ENCODE results near the gene CCDC27.
"Not testable (repeated sequence)": the region's sequence is repeated elsewhere in the genome, so short reads cannot be mapped to it uniquely, and the experiment has no call there.

The CCDC27 gene

GRCh38 chr1:3736708-3737107, 15.5 kb upstream of the CCDC27 start:
- no peak for DNase-seq (ENCODE audit: low read depth in 2 of 2)

GRCh38 chr1:3738943-3739342, 13.3 kb upstream of the CCDC27 start:
- no peak for DNase-seq (ENCODE audit: low read depth in 2 of 2)

- no peak for DNase-seq (ENCODE audit: low read depth in 2 of 2)
Measured at GRCh38 chr1:3740042-3740441, 12.2 kb upstream of the CCDC27 start.

- no peak for DNase-seq (ENCODE audit: low read depth in 2 of 2)
Measured at GRCh38 chr1:3740752-3741151, 11.5 kb upstream of the CCDC27 start.

- DNase-seq (ENCODE audit: low read depth in 2 of 2): no peak
Measured at GRCh38 chr1:3741566-3742438, 10.4 kb upstream of the CCDC27 start.

GRCh38 chr1:3742439-3743298, 9.6 kb upstream of the CCDC27 start:
- DNase-seq (ENCODE audit: low read depth in 2 of 2): no peak

- DNase-seq (ENCODE audit: low read depth in 2 of 2): no peak
Measured at GRCh38 chr1:3743421-3743820, 8.8 kb upstream of the CCDC27 start.

- no peak for DNase-seq (ENCODE audit: low read depth in 2 of 2)
Measured at GRCh38 chr1:3743826-3744225, 8.4 kb upstream of the CCDC27 start.

GRCh38 chr1:3744646-3745045, 7.6 kb upstream of the CCDC27 start:
- DNase-seq (ENCODE audit: low read depth in 2 of 2): no peak

- no peak for DNase-seq (ENCODE audit: low read depth in 2 of 2)
Measured at GRCh38 chr1:3745071-3745470, 7.2 kb upstream of the CCDC27 start.

- no peak for DNase-seq (ENCODE audit: low read depth in 2 of 2)
Measured at GRCh38 chr1:3745590-3746381, 6.5 kb upstream of the CCDC27 start.

GRCh38 chr1:3746389-3746829, 5.8 kb upstream of the CCDC27 start:
- no peak for DNase-seq (ENCODE audit: low read depth in 2 of 2)

GRCh38 chr1:3746830-3747521, 5.3 kb upstream of the CCDC27 start:
- DNase-seq (ENCODE audit: low read depth in 2 of 2): peak; percentile 66 to 71

- DNase-seq (ENCODE audit: low read depth in 2 of 2): no peak
Measured at GRCh38 chr1:3747522-3747848, 4.8 kb upstream of the CCDC27 start.

- DNase-seq (ENCODE audit: low read depth in 2 of 2): no peak
Measured at GRCh38 chr1:3747903-3748302, 4.3 kb upstream of the CCDC27 start.

GRCh38 chr1:3748316-3748900, 3.8 kb upstream of the CCDC27 start:
- DNase-seq (ENCODE audit: low read depth in 2 of 2): not testable (repeated sequence)

- no peak for DNase-seq (ENCODE audit: low read depth in 2 of 2)
Measured at GRCh38 chr1:3749512-3749911, 2.7 kb upstream of the CCDC27 start.

GRCh38 chr1:3750741-3751140, 1.5 kb upstream of the CCDC27 start:
- no peak for DNase-seq (ENCODE audit: low read depth in 2 of 2)

GRCh38 chr1:3753656-3754454, 1.6 kb downstream of the CCDC27 start:
- no peak for DNase-seq (ENCODE audit: low read depth in 2 of 2)

GRCh38 chr1:3756394-3756793, 4.1 kb downstream of the CCDC27 start:
- no peak for DNase-seq (ENCODE audit: low read depth in 2 of 2)

Data from stimulated activated CD8-positive, alpha-beta memory T cell treated with anti-CD3 and anti-CD28 coated beads, Interleukin-15, amount 100 ng/mL, for 4 hours (primary cell).